Heart left ventricle (tissue), 16 donors: ENCODE data around the gene DMXL2. TPM values are rescaled to one million over a fixed set of nuclear protein-coding genes. Genes with fewer than 3 reads are reported as not detected.

Source experiments
- ATAC-seq, 4 donors: fragments of 200-7000 bp; cut with Tn5 transposase; one replicate each; pipeline ENCODE4 v1.9.1; 2020 to 2022; ENCODE audit warnings: moderate library complexity in 4 of 4, mild to moderate bottlenecking in 3 of 4, moderate number of reproducible peaks in 1 of 4
- DNase-seq, 5 donors: peaks; one replicate each; pipeline ENCODE4 v3.0.0-alpha.2; 2020
- H3K27ac ChIP-seq, 12 donors: fragments of 200-600 bp; sonication (generic) in 4 of 12; one replicate each; pipeline versions ENCODE4 v1.5.0 to v1.8.0; 2016 to 2022; ENCODE audit warnings: mild to moderate bottlenecking in 2 of 12
- H3K27me3 ChIP-seq, 9 donors: fragments of 200-600 bp; sonication (generic) in 2 of 9; one replicate each; pipeline versions ENCODE4 v1.5.1 to v1.8.0; 2016 to 2022; ENCODE audit warnings: mild to moderate bottlenecking in 3 of 9
- H3K36me3 ChIP-seq, 9 donors: fragments of 200-600 bp; sonication (generic) in 2 of 9; one replicate each; pipeline versions ENCODE4 v1.5.0 to v1.8.0; 2018 to 2022; ENCODE audit warnings: mild to moderate bottlenecking in 2 of 9
- H3K4me1 ChIP-seq, 12 donors: fragments of 200-600 bp; sonication (generic) in 4 of 12; one replicate each; pipeline versions ENCODE4 v1.5.0 to v1.8.0; 2016 to 2022; ENCODE audit warnings: mild to moderate bottlenecking in 3 of 12
- H3K4me3 ChIP-seq, 12 donors: fragments of 200-600 bp; sonication (generic) in 4 of 12; one replicate each; pipeline versions ENCODE4 v1.5.0 to v1.8.0; 2017 to 2022; ENCODE audit warnings: mild to moderate bottlenecking in 9 of 12, moderate library complexity in 4 of 12
- H3K9me3 ChIP-seq, 12 donors: fragments of 200-600 bp; sonication (generic) in 4 of 12; one replicate each; pipeline versions ENCODE4 v1.5.0 to v1.8.0; 2016 to 2022; ENCODE audit warnings: mild to moderate bottlenecking in 1 of 12
- CTCF ChIP-seq, 12 donors: fragments of 200-600 bp; sonication (generic) in 4 of 12; IDR thresholded peaks; one replicate each; pipeline versions ENCODE4 v1.5.0 to v1.8.0; 2018 to 2022; ENCODE audit warnings: antibody characterized with exemption in 12 of 12, mild to moderate bottlenecking in 5 of 12
- POLR2A ChIP-seq, 2 donors: fragments of 450-650 bp; IDR thresholded peaks; one replicate each; pipeline ENCODE4 v1.6.1; 2017; ENCODE audit warnings: antibody characterized with exemption in 2 of 2, mild to moderate bottlenecking in 2 of 2, moderate library complexity in 2 of 2
- WGBS, 4 donors: extraction: QIAGEN DNeasy Blood & Tissue Kit in 2 of 4; methylation state at CpG; one replicate each; pipeline versions ENCODE4 v1.1.5 to v1.1.7; 2013 to 2018; 5-methylcytosine and 5-hydroxymethylcytosine counted together
- intact Hi-C, 10 donors: fragments of 100-400 bp; cut with DNase I; formaldehyde crosslinking; loops; one replicate each; pipeline versions ENCODE4 v1.11.1 to v1.14.2; 2022
- polyA plus RNA-seq, 2 donors: library from polyadenylated mRNA; stranded (reverse); fragments of 200-250 nt; gene quantifications; one replicate each; pipeline ENCODE4 v1.2.3, GENCODE V29; 2013
- total RNA-seq, 9 donors: library from RNA; depleted of rRNA in 2 of 9; stranded (reverse); fragments of >200 nt in 2 of 9; fragmentation: NEBNext Ultra II Directional in 3 of 9; extraction: Animal tissue kit (Norgen Biotek cat#: 25700) in 3 of 9; gene quantifications; one replicate each; pipeline versions ENCODE4 v1.1.0 to v1.2.4, GENCODE V29; 2016 to 2023
- donor health status: ischemic (EF 13 %, LVEDD 7.1; RV severe dilation, severe dysfunction).
- donor health status: healthy with polysubstance abuse.
- donor health status: DM: no; HTN: yes; CAD: no.
- donor health status: DM: no; HTN: no; CAD: no.
- donor health status: ischemic (EF 25% LVEDD 6.9; RV normal size, moderate dysfunction).
- donor health status: ischemic (EF 25% LVEDD 5.7; RV mildly dilated, moderate dysfunction).
- donor health status: healthy.
- donor health status: DM: yes; HTN: yes; CAD: no.
- donor health status: ischemic (EF 35%, LVEDD 5.7; RV mildly dilated, moderate dysfunction).
- donor health status: nonischemic (EF 11% LVEDD 7.7; RV severe dilation, severe dysfunction).
- donor health status: DM: yes; HTN: yes; CAD: no.
- donor health status: PGD.
- donor health status: ischemic (EF 29% LVEDD 5.4; RV normal size, mild dysfunction).
- donor health status: nonischemic (EF 23%, LVEDD 6.1; RV moderate dilation, normal function).

Gene DMXL2
- total and polyA plus RNA-seq, 11 donors = 4.5 to 33.5 (median 7.7) TPM

- Histone ChIP-seq H3K36me3 (no peaks in the 10 kb centered on the region), H3K27ac (peak overlapping the region in 1 of 12 donors; percentile 89), H3K4me1 (peaks cover 0 to 74% (median 0%) of the 10 kb centered on the region in 12 donors), H3K4me3 (no peak overlapping the region), H3K9me3 (peaks cover 0 to 20% (median 0%) of the 10 kb centered on the region in 12 donors), H3K27me3 (no peaks in the 10 kb centered on the region)
- ATAC-seq (no peak), DNase-seq (no peak)
- intact Hi-C loops = no loop called here
- 93 to 100% (median 98%) methylated on average over 2 of the region's 2 CpGs for WGBS, 4 donors
- TF ChIP-seq POLR2A (IDR thresholded peaks at IDR 0.05) (no peak), CTCF (IDR thresholded peaks at IDR 0.05) (no peak)
Observed at GRCh38 chr15:51579012-51579411, 43.6 kb downstream of the DMXL2 start.

- peaks cover 0 to 74% (median 0%) of the 10 kb centered on the region in 12 donors for H3K4me1 ChIP-seq
- ATAC-seq (no peak), DNase-seq (no peak)
- H3K4me3 ChIP-seq = no peak overlapping the region
- TF ChIP-seq CTCF (IDR thresholded peaks at IDR 0.05) (no peak), POLR2A (IDR thresholded peaks at IDR 0.05) (no peak)
- no peaks in the 10 kb centered on the region for H3K27me3 ChIP-seq
- intact Hi-C loops = no loop called here
- H3K36me3 ChIP-seq = no peaks in the 10 kb centered on the region
- 66 to 75% (median 72%) methylated on average over 1 of the region's 1 CpG for WGBS, 4 donors
- H3K27ac ChIP-seq = peak overlapping the region in 3 of 12 donors; percentile 20 to 89 (median 23)
- peaks cover 0 to 20% (median 0%) of the 10 kb centered on the region in 12 donors for H3K9me3 ChIP-seq
Observed at GRCh38 chr15:51577636-51578304, 44.8 kb downstream of the DMXL2 start.

- DNase-seq = no peak
- H3K27ac ChIP-seq = peak overlapping the region in 4 of 12 donors; percentile 13 to 89 (median 22)
- intact Hi-C loops = no loop called here
- H3K4me3 ChIP-seq = no peak overlapping the region
- TF ChIP-seq POLR2A (IDR thresholded peaks at IDR 0.05) (no peak), CTCF (IDR thresholded peaks at IDR 0.05) (no peak)
- H3K4me1 ChIP-seq = peaks cover 0 to 74% (median 0%) of the 10 kb centered on the region in 12 donors
- H3K27me3 ChIP-seq = no peaks in the 10 kb centered on the region
- 76 to 88% (median 85%) methylated on average over 2 of the region's 2 CpGs for WGBS, 4 donors
- no peaks in the 10 kb centered on the region for H3K36me3 ChIP-seq
- ATAC-seq = peak in 3 of 4 donors; percentile 45 to 73 (median 73)
- peaks cover 0 to 14% (median 0%) of the 10 kb centered on the region in 12 donors for H3K9me3 ChIP-seq
Observed at GRCh38 chr15:51576911-51577500, 45.6 kb downstream of the DMXL2 start.

GRCh38 chr15:51576286-51576850 is 46.2 kb downstream of the DMXL2 start:
- Histone ChIP-seq H3K36me3 (no peaks in the 10 kb centered on the region), H3K4me1 (peaks cover 0 to 69% (median 0%) of the 10 kb centered on the region in 12 donors), H3K27me3 (no peaks in the 10 kb centered on the region), H3K9me3 (peaks cover 0 to 10% (median 0%) of the 10 kb centered on the region in 12 donors), H3K4me3 (no peak overlapping the region), H3K27ac (peak overlapping the region in 3 of 12 donors; percentile 25 to 89 (median 49))
- ATAC-seq (no peak), DNase-seq (no peak)
- WGBS, 4 donors = 91 to 97% (median 94%) methylated on average over 1 of the region's 1 CpG
- TF ChIP-seq CTCF (IDR thresholded peaks at IDR 0.05) (no peak), POLR2A (IDR thresholded peaks at IDR 0.05) (no peak)
- intact Hi-C loops = no loop called here
